SU-DHL-6 (cell line): ENCODE data around the gene SH3GLB2.

ENCODE experiments used
- H2AFZ ChIP-seq: fragments of 200-600 bp; sonication (generic); 2 replicates; pipeline ENCODE4 v1.6.1; 2014; ENCODE audit warnings: low read depth, mild to moderate bottlenecking, moderate library complexity, mixed read lengths, antibody characterized with exemption, low read length; ENCODE audit not compliant: severe bottlenecking
- H3F3A ChIP-seq: fragments of 200-600 bp; shearing (Covaris generic); 2 replicates; pipeline ENCODE4 v1.6.0; 2016; ENCODE audit warnings: antibody characterized with exemption, mild to moderate bottlenecking; ENCODE audit not compliant: insufficient read depth
- H3K27ac ChIP-seq: fragments of 200-600 bp; sonication (generic); 2 replicates; pipeline ENCODE4 v1.5.1; 2016; ENCODE audit warnings: low read depth, mild to moderate bottlenecking, low read length, moderate library complexity, mixed read lengths
- H3K27me3 ChIP-seq: fragments of 200-600 bp; sonication (generic), shearing (Covaris generic); 2 replicates; pipeline ENCODE4 v1.6.0; 2014; ENCODE audit warnings: mild to moderate bottlenecking, low read length
- H3K36me3 ChIP-seq: fragments of 200-600 bp; sonication (generic); 2 replicates; pipeline ENCODE4 v1.6.1; 2014; ENCODE audit warnings: mild to moderate bottlenecking, low read length, mixed read lengths
- H3K4me2 ChIP-seq: fragments of 300-600, 200-600 bp; shearing (Covaris generic), sonication (generic); 2 replicates; pipeline ENCODE4 v1.6.0; 2014; ENCODE audit warnings: low read length, low read depth, mild to moderate bottlenecking; ENCODE audit not compliant: poor library complexity, severe bottlenecking
- H3K4me3 ChIP-seq: fragments of 200-600 bp; sonication (generic); 2 replicates; pipeline ENCODE4 v1.5.1; 2014; ENCODE audit warnings: antibody characterized with exemption, low read length, mild to moderate bottlenecking, mixed read lengths; ENCODE audit not compliant: insufficient read depth, poor library complexity, severe bottlenecking
- H3K79me2 ChIP-seq: fragments of 200-600 bp; sonication (generic); 2 replicates; pipeline ENCODE4 v1.6.1; 2014; ENCODE audit warnings: mild to moderate bottlenecking, low read length, moderate library complexity; ENCODE audit not compliant: insufficient read depth
- H3K9ac ChIP-seq: fragments of 200-600 bp; sonication (generic); 2 replicates; pipeline ENCODE4 v1.7.0; 2014; ENCODE audit warnings: mild to moderate bottlenecking, low read length
- H3K9me2 ChIP-seq: fragments of 200-600 bp; sonication (generic); replicated peaks from 2 replicates; pipeline ENCODE4 v1.6.1; 2014; ENCODE audit warnings: low read length; ENCODE audit not compliant: insufficient read depth
- H3K9me3 ChIP-seq: fragments of 200-600 bp; sonication (generic); 2 replicates; pipeline ENCODE4 v1.6.1; 2014; ENCODE audit warnings: low read length, mixed read lengths; ENCODE audit not compliant: insufficient read depth
- H4K20me1 ChIP-seq: fragments of 200-600 bp; sonication (generic); 2 replicates; pipeline ENCODE4 v1.6.1; 2014; ENCODE audit warnings: low read depth, mild to moderate bottlenecking, antibody characterized with exemption, low read length, moderate library complexity, mixed read lengths
- CTCF ChIP-seq: fragments of 200-600 bp; sonication (generic); IDR thresholded peaks from one replicate; pipeline ENCODE4 v1.5.1; 2017; ENCODE audit warnings: antibody characterized with exemption, mild to moderate bottlenecking, low read length, moderate library complexity; ENCODE audit not compliant: insufficient read depth, poor library complexity, severe bottlenecking
- EZH2phosphoT487 ChIP-seq: fragments of 200-600 bp; sonication (generic), shearing (Covaris generic); conservative IDR thresholded peaks from 2 replicates; pipeline ENCODE4 v1.6.1; 2018; ENCODE audit warnings: mild to moderate bottlenecking, antibody characterized with exemption, low read length, moderate library complexity, mixed read lengths

SH3GLB2 gene

GRCh38 chr9:129008469-129008965 is 19.6 kb downstream of the SH3GLB2 start:
- Histone ChIP-seq H3F3A (peaks cover 16% of the 10 kb centered on the region), H3K36me3 (no peaks in the 10 kb centered on the region), H2AFZ (no peak overlapping the region), H3K4me2 (no peak overlapping the region), H4K20me1 (no peaks in the 10 kb centered on the region), H3K9me3 (no peaks in the 10 kb centered on the region), H3K27ac (no peak overlapping the region), H3K27me3 (no peaks in the 10 kb centered on the region), H3K79me2 (no peaks in the 10 kb centered on the region), H3K4me3 (no peak overlapping the region), H3K9me2 (no peaks in the 10 kb centered on the region), H3K9ac (no peak overlapping the region)
- TF ChIP-seq EZH2phosphoT487 (no peak), CTCF (no peak)

GRCh38 chr9:129007766-129008468 is 20.2 kb downstream of the SH3GLB2 start:
- H3K9ac ChIP-seq: no peak overlapping the region
- H3K9me3 ChIP-seq: no peaks in the 10 kb centered on the region
- H3K79me2 ChIP-seq: no peaks in the 10 kb centered on the region
- no peak overlapping the region for H2AFZ ChIP-seq
- H3K27ac ChIP-seq: no peak overlapping the region
- H3K9me2 ChIP-seq: no peaks in the 10 kb centered on the region
- no peaks in the 10 kb centered on the region for H4K20me1 ChIP-seq
- TF ChIP-seq EZH2phosphoT487: no peak
- no peak for TF ChIP-seq CTCF
- H3K27me3 ChIP-seq: no peaks in the 10 kb centered on the region
- no peaks in the 10 kb centered on the region for H3K36me3 ChIP-seq
- peaks cover 16% of the 10 kb centered on the region for H3F3A ChIP-seq
- H3K4me3 ChIP-seq: no peak overlapping the region
- H3K4me2 ChIP-seq: no peak overlapping the region

- H3K9me3 ChIP-seq: no peaks in the 10 kb centered on the region
- no peaks in the 10 kb centered on the region for H3K27me3 ChIP-seq
- H3K9ac ChIP-seq: no peak overlapping the region
- TF ChIP-seq CTCF: no peak
- no peak for TF ChIP-seq EZH2phosphoT487
- peaks cover 16% of the 10 kb centered on the region for H3F3A ChIP-seq
- no peak overlapping the region for H3K4me3 ChIP-seq
- no peaks in the 10 kb centered on the region for H4K20me1 ChIP-seq
- no peaks in the 10 kb centered on the region for H3K36me3 ChIP-seq
- no peak overlapping the region for H2AFZ ChIP-seq
- no peak overlapping the region for H3K4me2 ChIP-seq
- H3K9me2 ChIP-seq: no peaks in the 10 kb centered on the region
- no peaks in the 10 kb centered on the region for H3K79me2 ChIP-seq
- H3K27ac ChIP-seq: no peak overlapping the region
Measured at GRCh38 chr9:129007035-129007765, 20.9 kb downstream of the SH3GLB2 start.
